Peyer's patch (tissue), 4 donors: ENCODE data around the gene ETV6. TPM values are rescaled to one million over a fixed set of nuclear protein-coding genes. Genes with fewer than 3 reads are reported as not detected.
A peak's percentile ranks its signal among the peaks of the same experiment; 100 is the strongest.

Experiments used
- DNase-seq, 3 donors: peaks; one replicate each; pipeline ENCODE4 v3.0.0-alpha.2; 2017 to 2019
- H3K27ac ChIP-seq, 4 donors: fragments of 200-600 bp; sonication (generic); one replicate each; pipeline ENCODE4 v1.5.1; 2016 to 2019
- H3K27me3 ChIP-seq, 2 donors: fragments of 200-600 bp; sonication (generic); one replicate each; pipeline ENCODE4 v1.5.1; 2019
- H3K36me3 ChIP-seq, 3 donors: fragments of 200-600 bp; sonication (generic); one replicate each; pipeline ENCODE4 v1.5.1; 2016 to 2019
- H3K4me1 ChIP-seq, 4 donors: fragments of 200-600 bp; sonication (generic); one replicate each; pipeline ENCODE4 v1.5.1; 2016 to 2019
- H3K4me3 ChIP-seq, 4 donors: fragments of 200-600 bp; sonication (generic); 1 replicate in 3 of 4; 2 replicates in 1 of 4; pipeline ENCODE4 v1.5.1; 2016 to 2019; ENCODE audit warnings: mild to moderate bottlenecking in 1 of 4
- H3K9me3 ChIP-seq, 4 donors: fragments of 200-600 bp; sonication (generic); one replicate each; pipeline ENCODE4 v1.5.1; 2016 to 2019; ENCODE audit warnings: mild to moderate bottlenecking in 1 of 4
- POLR2A ChIP-seq, 2 donors: fragments of 450-650 bp; IDR thresholded peaks; one replicate each; pipeline ENCODE4 v1.5.1; 2017; ENCODE audit warnings: antibody characterized with exemption in 2 of 2, mild to moderate bottlenecking in 2 of 2, moderate library complexity in 2 of 2
- total RNA-seq, 4 donors: library from RNA; depleted of rRNA; stranded (reverse); fragments of >200 nt; gene quantifications; one replicate each; pipeline ENCODE4 v1.1.0, GENCODE V29; 2016
- TF ChIP-seq, protein P1 (sequence below), 6 experiments: fragments of 450-650 bp in 4 of 6; fragments of 200-600 bp in 2 of 6; sonication (generic) in 1 of 6; IDR thresholded peaks; one replicate each; pipeline ENCODE4 v1.5.1; 2017 to 2019; ENCODE audit warnings: antibody characterized with exemption in 6 of 6, mild to moderate bottlenecking in 3 of 6, moderate library complexity in 1 of 6

ETV6 gene
- total RNA-seq, 4 donors from 2014 or later: 35.4 to 49.5 (median 42.2) TPM

DNA sequence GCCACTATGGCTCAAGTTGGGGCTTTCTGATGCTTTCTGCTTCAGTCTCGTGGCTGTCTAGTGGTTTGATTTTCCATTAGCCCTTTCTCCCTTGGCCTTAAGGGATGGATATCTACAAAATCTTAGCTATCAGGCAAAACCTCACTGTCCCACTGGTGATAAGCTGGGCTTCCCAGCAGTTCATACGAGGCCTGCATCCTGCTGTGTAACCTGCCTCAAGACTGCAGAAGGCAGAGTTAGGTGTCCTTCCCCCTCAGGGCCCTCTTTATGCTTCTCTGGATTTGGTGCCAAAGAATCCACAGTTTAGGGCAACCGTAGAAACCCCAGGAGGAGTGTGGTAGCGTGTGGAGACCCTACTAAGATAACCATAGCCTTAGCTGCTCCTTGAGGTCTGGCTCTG is 38.9 kb downstream of the ETV6 start:
- Histone ChIP-seq H3K4me3 (no peak overlapping the region), H3K9me3 (no peaks in the 10 kb centered on the region), H3K27ac (peak overlapping the region in 1 of 4 donors; percentile 54), H3K27me3 (no peaks in the 10 kb centered on the region), H3K36me3 (no peaks in the 10 kb centered on the region), H3K4me1 (peaks cover 0 to 26% (median 0%) of the 10 kb centered on the region in 4 donors)
- no peak for DNase-seq
- TF ChIP-seq, protein P1, sequence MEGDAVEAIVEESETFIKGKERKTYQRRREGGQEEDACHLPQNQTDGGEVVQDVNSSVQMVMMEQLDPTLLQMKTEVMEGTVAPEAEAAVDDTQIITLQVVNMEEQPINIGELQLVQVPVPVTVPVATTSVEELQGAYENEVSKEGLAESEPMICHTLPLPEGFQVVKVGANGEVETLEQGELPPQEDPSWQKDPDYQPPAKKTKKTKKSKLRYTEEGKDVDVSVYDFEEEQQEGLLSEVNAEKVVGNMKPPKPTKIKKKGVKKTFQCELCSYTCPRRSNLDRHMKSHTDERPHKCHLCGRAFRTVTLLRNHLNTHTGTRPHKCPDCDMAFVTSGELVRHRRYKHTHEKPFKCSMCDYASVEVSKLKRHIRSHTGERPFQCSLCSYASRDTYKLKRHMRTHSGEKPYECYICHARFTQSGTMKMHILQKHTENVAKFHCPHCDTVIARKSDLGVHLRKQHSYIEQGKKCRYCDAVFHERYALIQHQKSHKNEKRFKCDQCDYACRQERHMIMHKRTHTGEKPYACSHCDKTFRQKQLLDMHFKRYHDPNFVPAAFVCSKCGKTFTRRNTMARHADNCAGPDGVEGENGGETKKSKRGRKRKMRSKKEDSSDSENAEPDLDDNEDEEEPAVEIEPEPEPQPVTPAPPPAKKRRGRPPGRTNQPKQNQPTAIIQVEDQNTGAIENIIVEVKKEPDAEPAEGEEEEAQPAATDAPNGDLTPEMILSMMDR (IDR thresholded peaks at IDR 0.05): no peak
- no peak for TF ChIP-seq POLR2A (IDR thresholded peaks at IDR 0.05)

DNA sequence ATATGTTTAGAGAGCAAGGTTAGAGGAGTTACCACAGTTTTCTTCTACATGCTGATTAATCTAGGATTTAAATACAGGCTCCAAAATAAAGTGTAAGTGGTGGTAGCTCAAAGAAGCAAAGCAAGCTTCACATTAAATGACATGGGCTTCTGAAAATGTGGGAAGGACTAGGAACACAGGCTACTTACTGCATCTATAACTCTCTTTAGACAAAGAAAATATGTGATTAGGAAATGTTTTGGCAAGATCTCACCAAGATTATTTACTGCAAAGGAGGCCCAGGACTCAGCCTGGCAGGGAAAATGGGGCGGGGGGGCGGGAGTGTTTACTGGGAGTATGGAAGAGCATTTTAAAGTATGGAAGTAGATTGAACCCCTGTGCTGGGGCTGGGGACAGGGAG is 39.4 kb downstream of the ETV6 start:
- no peaks in the 10 kb centered on the region for H3K9me3 ChIP-seq
- DNase-seq: no peak
- peak overlapping the region in 1 of 4 donors; percentile 54 for H3K27ac ChIP-seq
- peaks cover 0 to 26% (median 0%) of the 10 kb centered on the region in 4 donors for H3K4me1 ChIP-seq
- TF ChIP-seq POLR2A (IDR thresholded peaks at IDR 0.05): no peak
- TF ChIP-seq, protein P1 (IDR thresholded peaks at IDR 0.05): no peak
- no peak overlapping the region for H3K4me3 ChIP-seq
- no peaks in the 10 kb centered on the region for H3K36me3 ChIP-seq
- H3K27me3 ChIP-seq: no peaks in the 10 kb centered on the region

DNA sequence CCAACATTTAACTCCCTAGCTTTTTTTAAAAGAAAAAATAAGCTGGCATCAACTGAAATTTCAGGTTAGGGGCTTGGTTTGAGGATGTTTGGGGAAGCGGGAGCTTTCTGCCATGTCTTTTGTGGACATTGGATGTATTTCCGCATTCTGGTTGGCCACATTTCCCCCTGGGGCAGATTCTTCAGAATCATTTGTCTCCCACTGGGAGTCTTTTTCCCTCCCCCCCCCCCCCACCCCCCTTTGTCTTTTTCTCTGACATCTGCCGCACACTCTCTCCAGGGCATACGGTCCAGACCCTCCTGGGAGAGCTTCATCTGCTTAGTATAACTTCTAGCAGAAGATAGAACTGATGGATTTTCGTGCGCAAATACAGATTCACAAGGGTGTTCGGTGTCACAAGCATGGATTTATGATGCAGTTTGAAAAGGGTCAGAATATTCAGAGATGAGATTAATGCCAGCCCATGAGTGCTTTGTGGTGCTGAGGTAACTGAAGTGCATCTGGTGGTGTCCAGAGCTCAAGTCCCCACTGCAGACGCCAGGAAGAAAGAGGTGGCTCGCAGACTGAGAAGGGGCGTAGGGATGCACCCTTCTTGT is 40.2 kb downstream of the ETV6 start:
- Histone ChIP-seq H3K4me1 (peaks cover 0 to 24% (median 0%) of the 10 kb centered on the region in 4 donors), H3K27me3 (no peaks in the 10 kb centered on the region), H3K4me3 (no peak overlapping the region), H3K36me3 (no peaks in the 10 kb centered on the region), H3K9me3 (no peaks in the 10 kb centered on the region), H3K27ac (peak overlapping the region in 1 of 4 donors; percentile 29)
- TF ChIP-seq, protein P1 (IDR thresholded peaks at IDR 0.05): no peak
- TF ChIP-seq POLR2A (IDR thresholded peaks at IDR 0.05): no peak
- no peak for DNase-seq

DNA sequence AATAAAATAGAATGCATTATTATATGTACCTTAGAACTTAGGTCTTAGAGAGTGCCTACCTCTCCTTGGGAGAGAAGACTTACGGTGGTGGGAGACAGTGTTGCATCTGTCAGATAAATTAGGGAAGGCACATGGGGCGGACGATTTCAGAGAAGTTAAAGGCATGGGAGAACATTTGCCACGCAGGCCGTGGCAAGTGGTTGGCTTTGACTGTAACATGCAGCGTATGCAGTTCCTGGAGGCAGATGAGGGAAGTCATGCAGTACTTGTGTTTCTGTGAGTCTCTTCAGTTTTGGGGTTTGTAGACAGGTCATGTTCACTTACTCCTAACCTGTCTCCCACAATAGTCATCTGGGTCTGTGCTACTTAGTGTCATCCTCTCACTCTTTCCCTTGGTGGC is 43.6 kb downstream of the ETV6 start:
- Histone ChIP-seq H3K9me3 (no peaks in the 10 kb centered on the region), H3K27ac (no peak overlapping the region), H3K4me3 (no peak overlapping the region), H3K36me3 (no peaks in the 10 kb centered on the region), H3K27me3 (no peaks in the 10 kb centered on the region), H3K4me1 (peaks cover 0 to 6% (median 0%) of the 10 kb centered on the region in 4 donors)
- DNase-seq: no peak
- no peak for TF ChIP-seq POLR2A (IDR thresholded peaks at IDR 0.05)
- TF ChIP-seq, protein P1 (IDR thresholded peaks at IDR 0.05): no peak

DNA sequence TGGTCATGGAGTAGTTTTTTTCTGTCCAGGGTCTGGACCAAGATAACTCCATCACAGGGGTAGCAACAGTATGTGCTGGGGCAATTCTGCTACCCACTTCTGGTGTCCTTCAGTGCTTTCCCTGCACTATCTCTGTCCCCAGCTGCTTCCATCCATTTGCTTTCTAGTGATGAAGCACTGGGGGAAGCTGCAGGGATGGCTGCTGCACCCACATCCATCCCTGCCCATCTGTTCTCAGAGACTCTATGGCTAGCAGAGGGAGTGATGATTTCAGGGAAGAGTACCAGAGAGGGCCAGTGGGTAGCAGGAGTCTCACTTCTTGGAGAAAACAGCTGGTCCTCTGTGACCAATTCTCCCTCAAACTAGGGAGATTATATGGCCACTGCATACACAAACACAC is 44.1 kb downstream of the ETV6 start:
- H3K36me3 ChIP-seq: no peaks in the 10 kb centered on the region
- H3K9me3 ChIP-seq: no peaks in the 10 kb centered on the region
- H3K27ac ChIP-seq: peak overlapping the region in 1 of 4 donors; percentile 37
- no peak overlapping the region for H3K4me3 ChIP-seq
- H3K4me1 ChIP-seq: peaks cover 0 to 1% (median 0%) of the 10 kb centered on the region in 4 donors
- no peak for DNase-seq
- no peak for TF ChIP-seq POLR2A (IDR thresholded peaks at IDR 0.05)
- TF ChIP-seq, protein P1 (IDR thresholded peaks at IDR 0.05): no peak
- no peaks in the 10 kb centered on the region for H3K27me3 ChIP-seq
